Tibial nerve (tissue), 3 donors: ENCODE data around the gene TPM2.

ENCODE experiments used
- POLR2A ChIP-seq, 2 donors: fragments of 450-650 bp; IDR thresholded peaks; one replicate each; pipeline ENCODE4 v1.6.1; 2017; ENCODE audit warnings: antibody characterized with exemption in 2 of 2, mild to moderate bottlenecking in 2 of 2, moderate library complexity in 2 of 2
- TF ChIP-seq, protein P1 (sequence below), 5 experiments: fragments of 200-600 bp in 3 of 5; fragments of 450-650 bp in 2 of 5; sonication (generic) in 3 of 5; IDR thresholded peaks; one replicate each; pipeline ENCODE4 v1.5.1; 2016 to 2019; ENCODE audit warnings: antibody characterized with exemption in 5 of 5, mild to moderate bottlenecking in 3 of 5, moderate library complexity in 2 of 5

DNA sequence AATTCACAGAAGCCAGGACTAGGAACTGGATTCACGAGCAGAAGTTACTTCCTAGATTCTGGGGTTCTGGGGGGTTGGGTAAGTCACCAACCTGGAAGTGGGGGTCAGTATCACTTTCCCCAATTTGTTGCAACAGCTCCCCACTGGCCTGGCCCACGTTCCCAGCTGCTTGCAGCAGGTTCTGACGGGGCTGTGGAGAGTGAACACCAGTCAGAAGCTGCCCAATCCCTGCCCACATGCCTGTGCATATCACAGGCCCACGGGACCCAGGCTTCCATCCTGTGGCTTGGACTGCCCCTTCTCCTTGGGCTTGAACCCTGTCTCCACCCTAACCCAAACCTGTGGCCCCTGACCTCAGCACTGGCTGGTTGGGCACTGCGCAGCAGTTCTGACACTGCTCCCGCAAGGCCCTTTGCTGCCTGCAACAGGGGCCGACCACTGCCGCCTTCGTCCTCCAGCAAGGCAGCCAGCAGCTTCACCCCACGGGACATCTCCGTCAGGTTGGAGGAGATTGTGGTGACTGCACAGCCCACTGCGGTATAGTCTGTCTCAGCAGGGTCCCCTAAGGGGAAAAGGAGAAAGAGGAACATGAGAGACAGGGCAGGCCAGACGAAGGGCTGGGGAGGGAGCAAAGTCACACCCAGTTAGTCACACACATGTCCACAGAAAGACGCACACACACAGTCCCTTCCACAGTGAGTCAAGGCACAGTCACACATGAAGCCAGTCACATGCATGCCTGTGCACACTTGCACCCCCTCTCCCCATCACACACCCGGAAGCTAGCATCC, 29.2 kb upstream of the TPM2 start:
- TF ChIP-seq POLR2A (IDR thresholded peaks at IDR 0.05): no peak
- TF ChIP-seq, protein P1, sequence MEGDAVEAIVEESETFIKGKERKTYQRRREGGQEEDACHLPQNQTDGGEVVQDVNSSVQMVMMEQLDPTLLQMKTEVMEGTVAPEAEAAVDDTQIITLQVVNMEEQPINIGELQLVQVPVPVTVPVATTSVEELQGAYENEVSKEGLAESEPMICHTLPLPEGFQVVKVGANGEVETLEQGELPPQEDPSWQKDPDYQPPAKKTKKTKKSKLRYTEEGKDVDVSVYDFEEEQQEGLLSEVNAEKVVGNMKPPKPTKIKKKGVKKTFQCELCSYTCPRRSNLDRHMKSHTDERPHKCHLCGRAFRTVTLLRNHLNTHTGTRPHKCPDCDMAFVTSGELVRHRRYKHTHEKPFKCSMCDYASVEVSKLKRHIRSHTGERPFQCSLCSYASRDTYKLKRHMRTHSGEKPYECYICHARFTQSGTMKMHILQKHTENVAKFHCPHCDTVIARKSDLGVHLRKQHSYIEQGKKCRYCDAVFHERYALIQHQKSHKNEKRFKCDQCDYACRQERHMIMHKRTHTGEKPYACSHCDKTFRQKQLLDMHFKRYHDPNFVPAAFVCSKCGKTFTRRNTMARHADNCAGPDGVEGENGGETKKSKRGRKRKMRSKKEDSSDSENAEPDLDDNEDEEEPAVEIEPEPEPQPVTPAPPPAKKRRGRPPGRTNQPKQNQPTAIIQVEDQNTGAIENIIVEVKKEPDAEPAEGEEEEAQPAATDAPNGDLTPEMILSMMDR (IDR thresholded peaks at IDR 0.05): no peak
